T1000 (cell line): ENCODE results near the gene NTF3.

Experiments used
- DNase-seq: peaks from one replicate; lab custom pipeline; 2025; ENCODE audit warnings: mixed read lengths; lab: John Stamatoyannopoulos, UW

Gene NTF3

DNA sequence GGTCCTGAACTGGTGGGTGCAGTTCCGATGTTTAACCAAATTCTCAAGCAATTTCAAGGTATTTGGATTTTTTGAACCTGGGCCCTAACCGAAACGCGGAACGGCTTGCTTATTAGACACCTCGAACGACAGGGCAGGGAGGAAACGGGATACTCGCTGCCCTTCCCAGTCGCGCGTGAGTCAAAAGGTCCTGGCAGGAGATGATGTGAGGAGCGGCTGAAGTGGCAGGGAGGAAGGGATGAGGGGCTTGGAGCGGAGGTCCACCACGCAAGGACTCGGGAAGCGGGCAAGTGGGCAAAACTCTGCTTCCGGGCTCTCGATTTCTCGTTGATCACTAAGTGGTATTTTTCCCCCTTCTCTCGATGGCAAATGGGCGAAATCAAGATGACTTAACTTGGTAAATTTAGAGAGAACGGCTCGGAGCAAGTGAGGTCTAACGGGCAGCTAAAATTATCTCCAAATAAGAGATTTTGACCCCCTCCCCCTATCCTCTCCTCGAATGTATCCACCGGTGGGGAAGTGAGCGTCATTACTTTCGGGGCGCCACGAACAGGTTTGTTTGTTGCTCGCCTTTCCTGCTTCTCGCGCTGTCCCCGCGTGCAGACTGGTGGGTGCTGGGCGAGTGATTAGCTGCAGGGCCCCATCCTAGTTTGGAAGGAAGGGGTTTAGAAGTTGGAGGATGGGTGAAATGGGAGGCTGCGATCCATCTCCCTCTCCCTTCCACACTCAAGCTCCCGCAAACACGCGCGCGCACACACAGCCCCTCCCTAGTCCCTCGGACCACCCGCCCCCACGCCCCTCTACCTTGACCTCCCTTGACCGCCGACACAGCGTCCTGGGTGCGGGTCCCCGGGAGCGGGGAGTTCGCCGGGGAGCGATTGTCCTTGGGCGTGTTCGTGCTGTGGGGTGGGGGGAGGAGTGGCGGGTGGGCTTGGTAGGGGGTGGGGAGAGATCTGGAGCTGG lies 986 bp upstream of the NTF3 start:
- no peak for DNase-seq

DNA sequence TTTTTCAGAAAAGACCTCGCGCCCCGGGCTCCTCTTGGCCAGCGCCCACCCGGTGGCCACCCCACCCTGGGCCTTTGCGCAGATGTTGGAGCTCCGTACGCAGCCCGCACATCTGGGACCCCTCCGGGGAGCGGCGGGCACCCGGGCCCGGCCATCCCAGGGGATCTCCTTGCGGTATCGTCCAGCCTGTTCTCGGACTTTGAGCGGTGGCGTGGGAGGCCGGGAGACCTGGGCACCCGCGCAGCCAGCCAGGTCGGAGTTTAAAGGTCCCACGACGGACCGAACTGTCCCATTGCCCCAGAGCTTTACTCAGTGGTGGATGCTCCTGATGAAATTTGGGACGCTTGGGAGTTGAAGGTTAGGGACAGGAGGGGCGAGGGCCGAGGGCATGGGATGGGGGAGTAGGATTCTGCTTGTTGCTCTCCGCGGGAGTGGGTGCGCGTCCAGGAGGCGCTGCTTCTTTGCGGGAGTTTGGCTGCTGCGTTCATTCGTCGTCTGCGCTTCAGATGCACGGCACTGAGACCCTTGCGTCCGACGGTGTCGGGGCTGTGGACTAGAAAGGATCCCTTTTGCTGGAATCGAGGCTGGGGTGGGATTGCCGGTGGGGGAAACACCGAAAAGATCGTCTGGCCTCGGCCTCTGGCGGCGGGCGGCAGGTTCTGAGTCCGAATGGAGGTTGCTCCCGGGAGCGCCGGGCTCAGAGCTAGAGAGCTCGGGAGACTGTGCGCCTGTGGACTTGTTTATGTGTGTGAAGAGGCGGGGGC lies 1.4 kb downstream of the NTF3 start:
- DNase-seq: no peak

DNA sequence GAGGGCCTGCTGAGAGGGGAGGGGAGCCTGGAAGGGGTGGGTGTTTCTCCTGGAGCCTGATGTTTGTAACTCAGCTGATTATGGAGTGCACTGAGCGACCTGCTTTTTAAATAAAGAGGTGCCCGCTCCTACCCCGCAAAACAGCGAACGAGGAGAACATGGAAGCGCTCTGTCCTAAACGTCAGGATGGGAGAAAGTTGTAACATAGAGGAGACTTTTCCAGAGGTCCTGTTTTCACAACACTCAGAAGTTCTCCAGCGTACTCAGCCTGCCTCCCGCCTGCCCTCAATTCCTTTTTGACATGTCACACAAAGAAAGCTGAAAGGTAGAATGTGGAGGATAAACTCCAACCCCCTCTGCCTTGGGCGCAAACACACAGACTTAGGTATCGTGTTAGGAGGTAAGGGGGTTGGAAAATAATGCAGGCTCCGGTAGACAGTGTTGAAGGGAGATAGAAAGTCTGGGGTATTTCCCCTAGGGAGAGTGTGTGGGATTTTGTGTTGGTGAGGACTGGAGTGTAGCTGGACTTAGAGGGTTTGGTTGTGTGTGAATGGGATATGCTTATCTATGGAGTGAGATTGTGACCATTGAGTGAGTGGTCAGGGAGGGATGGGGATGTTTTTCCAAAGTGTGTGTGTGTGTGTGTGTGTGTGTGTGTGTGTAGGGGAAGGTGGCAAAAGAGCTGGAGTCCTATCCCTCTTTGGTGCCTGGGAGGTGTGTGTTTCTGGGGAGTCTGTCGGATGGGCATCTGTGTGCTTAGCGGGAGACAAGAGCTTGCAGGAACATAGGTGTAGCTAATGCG lies 2.1 kb downstream of the NTF3 start:
- no peak for DNase-seq

DNA sequence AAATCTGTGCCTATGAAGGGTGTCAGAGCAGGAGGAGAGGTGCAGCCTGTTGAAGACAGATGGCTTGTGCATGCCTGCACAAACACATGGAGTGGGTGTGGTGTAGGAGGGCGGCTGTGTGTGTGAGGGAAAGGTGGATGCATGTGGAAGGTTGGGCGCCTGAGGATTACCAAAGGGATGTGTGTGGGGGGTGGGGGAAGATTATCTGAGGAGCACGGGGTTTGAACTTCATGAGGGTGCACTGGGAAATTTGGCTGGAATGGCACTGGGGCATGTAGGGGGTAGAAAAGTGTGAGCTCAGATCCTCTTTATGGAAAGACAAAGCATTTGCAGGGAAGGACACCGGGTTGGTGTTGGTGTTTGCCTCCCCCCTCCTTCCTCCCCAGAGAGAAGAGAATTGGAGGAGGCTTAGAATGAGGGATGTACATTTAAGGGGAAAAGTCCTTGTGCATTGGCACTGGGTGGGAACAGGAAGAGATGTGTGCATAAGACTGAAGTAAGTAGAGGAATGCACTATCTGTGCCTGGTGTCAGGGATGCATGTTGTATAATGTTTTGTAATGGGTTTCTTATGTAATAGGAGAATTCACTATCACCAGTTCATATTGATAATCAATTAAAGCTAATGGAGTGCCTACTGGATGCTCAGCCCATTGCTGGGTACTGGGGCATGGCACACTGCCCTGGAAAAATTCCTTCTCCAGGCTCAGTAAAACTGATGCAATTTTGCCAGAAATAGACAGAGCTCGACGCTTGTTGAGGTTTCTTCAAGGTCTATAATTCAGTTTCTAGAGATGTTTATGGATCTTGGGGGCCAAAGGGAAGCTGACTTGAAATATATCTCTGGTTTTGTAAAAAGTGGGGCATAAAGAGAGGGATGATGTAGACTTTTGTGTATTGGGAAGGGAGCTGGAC lies 3.0 kb downstream of the NTF3 start:
- no peak for DNase-seq

DNA sequence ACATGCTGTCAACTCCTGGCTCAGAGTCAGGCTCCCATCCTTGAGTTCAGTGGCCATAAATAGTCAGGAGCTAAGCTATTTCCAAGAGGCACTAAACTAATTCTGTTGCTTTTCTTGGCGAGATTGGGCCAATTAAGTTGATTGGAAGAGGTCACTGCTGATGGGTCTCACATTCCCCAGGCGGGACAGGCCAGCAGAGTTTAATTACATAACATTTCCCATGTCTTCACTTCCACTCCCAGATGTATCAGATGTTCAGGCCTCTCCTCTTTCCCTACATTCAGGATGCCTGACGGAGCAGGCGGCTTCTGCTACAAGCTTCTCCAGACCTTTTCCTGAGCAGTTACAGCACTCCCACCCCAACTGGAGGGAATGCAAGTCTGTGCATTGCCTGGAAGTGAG lies 5.3 kb downstream of the NTF3 start:
- no peak for DNase-seq

DNA sequence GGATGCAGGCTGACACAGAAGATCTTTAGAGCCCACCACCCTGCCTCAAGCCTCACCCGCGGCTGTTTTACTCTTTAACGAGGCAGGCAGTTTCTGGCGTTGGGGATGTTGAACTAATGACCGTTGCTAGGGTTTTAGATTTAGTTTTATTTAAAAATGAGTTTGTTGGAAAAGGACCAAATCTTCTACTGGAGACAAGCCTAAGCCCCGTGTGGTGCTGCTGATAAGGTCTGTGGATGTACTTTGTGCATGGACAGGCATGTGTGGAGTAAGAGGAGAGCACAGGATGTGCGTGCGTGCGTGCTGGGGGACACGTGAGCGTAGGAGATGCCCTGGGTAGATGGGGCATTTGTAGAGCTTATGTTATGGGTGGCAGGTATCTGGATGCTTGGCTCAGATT lies 5.7 kb downstream of the NTF3 start:
- no peak for DNase-seq

DNA sequence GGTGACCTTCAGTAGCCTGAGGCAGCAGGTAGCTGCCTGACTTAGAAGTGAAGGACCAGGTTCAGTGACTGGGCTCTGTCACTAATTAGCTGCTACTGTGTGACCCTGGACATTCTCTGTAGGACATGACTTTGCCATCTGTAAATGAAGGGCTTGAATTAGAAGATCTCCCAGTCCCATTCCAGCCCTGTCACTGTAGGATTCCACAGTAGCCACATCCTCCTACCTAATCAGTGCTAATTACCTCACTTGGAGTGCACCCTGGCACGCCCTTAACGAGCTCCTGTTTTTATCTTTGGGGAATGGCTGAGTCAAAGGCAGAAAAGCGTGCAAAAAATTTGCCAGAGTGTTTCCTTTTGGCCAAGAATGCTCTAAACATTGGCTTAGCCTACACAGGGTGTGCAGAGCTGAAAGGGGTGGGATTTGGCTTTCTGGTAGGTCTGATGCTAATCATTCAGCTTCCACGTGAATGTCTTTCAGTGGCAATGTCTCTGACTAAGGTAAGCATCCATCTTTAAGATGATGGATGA lies 6.8 kb downstream of the NTF3 start:
- DNase-seq: no peak

DNA sequence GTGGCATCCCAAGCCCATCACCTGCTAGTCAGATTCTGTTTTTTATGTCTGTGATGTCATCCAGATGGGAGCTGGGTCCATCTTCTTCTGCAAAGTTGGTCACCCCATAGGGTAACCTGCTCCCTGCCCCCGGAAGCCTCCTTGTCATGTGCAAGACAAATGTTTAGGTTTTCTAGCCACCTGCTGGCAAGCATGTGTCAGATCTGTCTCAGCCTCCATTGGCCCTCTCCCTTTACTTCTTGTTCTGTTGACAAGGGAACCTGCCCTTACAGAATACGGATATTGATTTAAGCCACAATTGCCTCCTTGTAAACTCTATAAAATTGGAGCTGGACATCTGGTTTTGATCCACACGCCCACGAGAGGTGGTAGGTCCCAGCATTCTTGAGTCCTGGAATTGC lies 7.5 kb downstream of the NTF3 start:
- no peak for DNase-seq

DNA sequence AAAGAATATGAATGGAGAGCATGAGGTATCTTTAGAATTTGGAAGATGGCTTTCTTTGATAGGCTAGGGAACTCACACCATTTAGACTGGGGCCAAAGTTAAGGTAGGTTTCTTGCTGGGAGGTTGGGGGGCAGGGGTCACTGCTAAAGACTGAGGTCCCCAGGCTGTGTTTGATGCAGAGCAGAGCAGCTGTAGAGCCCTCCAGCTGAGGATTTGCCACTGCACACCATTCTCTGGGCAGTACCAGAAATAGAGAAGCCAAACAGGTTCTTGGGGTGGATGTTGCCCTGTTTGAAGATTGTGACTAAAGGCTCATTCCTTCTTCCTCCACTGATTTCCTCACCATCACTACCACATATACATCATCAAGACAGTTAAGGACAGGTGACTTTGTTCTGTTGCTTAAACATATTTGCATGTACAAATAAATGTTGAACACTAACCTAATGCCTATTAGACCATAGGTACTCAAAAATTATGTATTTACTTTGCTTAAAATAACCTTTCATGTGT lies 7.9 kb downstream of the NTF3 start:
- DNase-seq: no peak

DNA sequence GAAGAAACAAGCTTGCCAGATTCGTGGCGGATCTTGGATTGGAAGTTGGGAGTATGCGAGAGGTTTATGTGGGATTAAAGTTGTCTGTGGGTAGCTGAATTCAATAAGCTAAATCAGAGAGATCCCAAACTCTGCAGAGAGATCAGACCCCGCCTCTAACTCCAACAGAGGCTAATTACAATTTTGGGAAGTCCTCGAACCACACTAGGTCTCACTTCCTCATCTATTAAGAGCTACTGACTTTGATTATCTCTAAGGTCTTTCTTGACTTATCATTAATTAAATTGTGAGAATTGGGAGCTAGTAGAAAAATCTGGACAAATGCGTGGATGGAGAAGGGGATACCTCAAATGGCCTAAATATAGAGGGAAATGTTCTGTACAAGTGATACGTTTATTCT lies 9.1 kb downstream of the NTF3 start:
- no peak for DNase-seq

DNA sequence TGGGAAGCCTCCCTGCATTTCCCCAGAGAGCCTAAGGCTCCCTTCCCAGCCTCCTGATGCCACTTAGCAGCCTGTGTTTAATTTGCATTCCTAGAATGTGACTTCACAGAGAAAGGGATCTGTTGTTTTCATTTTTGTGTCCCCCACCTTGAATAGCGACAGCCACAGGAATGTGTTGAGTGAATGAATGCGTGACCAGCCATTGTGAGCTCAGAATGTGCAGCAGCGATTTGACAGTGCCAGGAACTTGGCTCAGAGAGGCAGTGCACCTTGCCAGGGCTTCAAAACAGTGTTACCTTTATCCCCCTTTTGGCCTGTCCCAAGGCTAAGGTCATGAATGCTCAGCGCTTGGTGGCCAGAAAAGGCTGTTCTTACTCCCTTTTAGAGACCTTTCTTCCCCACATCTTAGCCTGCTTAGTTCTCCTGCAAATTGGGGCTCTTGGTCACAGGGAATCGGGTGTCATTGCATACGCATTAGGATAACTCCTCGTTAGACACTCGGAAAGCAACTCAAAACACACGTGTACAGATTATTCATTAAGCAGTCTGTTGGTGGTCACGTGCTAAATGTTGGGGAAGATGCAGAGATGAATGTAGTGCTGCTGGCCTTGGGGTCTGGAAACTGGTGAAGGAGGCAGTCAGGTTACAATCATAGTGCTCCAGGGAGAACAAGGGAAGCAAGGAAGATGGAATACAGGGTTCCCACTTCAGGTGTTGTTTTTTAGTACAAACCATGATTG lies 9.8 kb downstream of the NTF3 start:
- DNase-seq: no peak

DNA sequence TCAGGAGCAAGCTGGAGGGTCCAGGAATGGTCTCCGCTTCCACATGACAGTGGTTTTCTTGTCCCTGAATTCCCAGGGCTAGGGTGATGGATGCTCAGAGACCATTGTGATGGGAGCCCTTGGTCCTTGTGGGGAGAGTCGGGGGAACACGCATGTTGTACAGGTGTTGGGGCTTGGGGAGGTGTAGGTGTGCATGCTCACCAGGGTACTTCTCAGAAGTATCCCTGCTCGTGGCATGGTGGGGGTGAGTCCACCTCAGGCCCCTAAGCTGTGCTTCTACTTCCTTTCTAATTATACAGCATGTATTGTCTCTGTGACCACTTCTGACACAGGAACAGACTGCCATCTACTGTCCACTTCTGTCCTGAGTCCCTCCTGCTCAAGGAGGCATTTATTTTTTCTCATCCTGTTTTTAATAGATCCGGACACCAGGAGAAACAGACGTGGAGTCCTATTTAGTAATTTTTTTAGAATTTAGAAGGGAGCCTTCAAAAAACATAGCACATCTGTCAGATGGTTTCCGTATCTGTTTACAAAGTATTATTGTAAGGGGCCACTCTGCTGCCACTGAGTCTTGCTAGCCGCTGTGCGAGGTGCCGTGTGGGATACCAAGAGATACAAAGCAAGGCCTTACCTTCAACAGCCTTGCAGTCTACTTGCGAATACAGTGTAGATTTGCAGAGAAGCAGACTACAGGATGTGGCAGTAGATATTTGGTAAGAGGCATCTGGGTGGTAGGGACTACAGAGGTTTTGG lies 10.5 kb downstream of the NTF3 start:
- no peak for DNase-seq

DNA sequence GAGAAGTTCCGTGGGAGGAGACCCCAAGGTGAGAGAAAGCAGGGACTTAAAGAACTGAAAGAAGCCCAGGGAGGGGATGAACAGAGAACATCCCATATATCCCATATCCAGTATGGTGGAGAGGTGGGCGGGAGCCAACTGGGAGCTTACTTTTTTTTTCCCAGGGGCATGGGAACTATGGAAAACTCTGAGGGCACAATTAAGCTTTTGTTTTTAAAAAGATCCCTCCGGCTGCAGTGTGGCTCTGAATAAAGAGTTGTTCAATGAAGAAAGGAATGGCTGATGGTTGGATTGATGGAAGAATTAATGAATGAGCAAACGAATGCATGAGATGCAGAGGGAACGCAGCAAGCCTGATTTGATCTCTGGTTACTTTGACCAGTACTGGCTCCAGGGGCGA lies 12.6 kb downstream of the NTF3 start:
- DNase-seq: no peak

DNA sequence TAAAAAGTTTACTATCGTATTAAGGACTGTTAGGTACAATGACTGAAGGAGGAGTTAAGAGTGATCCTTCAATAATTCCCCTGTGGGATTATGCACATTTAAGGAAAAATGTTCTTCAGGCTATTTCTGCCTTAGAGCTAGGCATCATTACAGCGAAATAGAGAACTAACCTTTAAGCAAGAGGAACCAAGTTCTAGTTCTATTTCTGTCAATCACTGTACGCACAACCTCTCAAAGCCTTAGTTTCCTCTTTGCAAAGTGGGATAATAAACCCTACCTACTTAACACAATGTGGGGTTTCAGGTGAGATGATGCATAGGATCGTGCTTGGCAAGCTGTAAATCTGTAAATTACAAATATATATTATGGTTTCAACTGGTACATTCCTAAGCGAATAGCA lies 15.4 kb downstream of the NTF3 start:
- no peak for DNase-seq

DNA sequence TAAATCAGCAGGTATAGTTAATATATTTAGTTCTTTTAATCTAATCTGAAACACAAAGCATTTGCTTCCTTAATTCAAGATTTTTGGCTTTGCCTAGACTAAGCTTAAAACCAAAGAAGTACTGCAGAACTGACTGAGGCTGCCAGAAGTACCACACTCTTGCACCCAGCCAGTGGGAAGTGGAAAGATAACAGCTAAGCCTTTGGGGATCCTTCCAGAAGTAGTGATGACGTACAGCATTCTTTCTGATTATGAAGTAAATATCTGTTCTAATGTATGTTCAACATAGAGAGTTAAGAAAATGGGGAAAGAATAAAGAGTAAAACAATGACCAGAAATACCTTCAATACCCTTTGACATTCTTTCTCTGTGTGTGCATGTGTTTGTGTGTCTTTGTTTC lies 19.3 kb downstream of the NTF3 start:
- DNase-seq: no peak

DNA sequence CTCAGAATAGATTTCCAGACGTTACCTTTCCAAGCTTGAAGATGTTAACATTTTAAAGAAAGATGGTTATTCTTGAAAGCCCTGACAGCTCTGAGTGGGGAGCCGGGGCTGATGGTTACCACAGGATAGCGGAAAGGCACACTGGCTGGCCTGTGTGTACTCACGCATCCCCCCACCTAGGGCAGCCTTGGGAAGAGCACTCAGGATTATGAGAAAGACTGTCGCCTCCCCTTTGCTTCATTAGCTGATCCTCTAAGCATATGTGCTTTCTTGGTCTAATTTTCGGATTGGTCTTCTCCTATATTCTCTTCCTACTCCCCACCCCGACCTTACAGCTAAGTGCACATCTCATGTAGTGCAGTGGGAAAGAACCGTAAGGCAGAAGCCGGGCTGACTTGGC lies 20.7 kb downstream of the NTF3 start:
- no peak for DNase-seq

DNA sequence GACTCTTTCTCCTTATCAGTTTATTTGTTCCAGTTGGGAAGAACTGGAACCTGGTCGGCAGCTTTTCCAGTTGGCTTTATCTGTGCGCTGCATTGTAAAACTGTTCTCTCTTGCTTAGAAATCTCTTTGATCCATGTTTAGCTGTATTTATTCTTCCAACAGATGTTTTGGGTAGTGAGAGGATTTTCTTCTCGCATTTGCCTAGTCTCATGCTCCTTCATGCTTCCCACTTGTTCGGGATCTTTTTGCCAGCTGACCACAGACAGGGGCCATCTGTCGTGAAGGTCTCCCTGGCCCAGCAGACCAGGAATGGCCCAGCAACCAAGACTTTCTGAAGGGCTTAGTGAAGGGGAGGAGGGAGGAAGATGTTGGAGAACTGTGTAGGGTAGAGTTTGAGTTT lies 21.6 kb downstream of the NTF3 start:
- no peak for DNase-seq

DNA sequence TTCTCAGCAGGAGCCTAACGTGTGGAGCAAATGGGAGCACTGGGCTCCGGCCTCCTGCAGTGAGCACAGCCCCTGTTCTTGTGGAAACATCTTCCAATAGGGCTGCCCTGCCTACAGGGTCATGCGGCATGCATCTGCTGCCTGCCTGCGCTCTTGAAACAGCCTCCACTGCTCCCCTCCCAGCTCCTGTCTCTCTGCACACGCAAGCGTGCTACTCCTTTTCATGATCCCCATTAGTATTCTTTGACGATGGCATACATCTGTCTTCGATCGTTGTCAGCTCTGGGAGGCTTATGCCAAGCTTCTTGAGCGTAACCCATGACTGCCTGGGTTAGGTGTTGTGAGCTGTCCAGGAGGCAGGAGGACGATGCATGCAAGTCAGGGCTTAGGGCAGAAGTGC lies 23.1 kb downstream of the NTF3 start:
- no peak for DNase-seq

DNA sequence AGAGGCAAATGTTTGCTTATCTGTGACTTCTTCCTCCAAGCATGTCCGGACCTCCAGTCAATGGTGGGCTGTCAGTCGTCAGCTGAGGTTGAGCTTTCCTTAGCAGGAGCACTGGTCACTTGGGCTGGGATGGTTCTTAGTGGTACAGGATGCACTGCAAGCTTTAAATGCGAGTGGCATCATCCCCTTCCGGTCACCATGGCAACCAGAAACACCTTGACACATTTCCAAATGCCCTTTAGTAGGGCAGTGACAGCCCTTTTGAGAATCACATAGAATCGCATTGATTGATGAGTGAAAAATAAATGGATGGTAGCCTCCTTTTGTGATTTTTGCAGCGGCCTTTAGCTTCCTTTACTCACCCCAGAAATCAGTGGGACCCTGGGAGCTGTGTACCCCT lies 24.1 kb downstream of the NTF3 start:
- no peak for DNase-seq
